OCI-LY7 (cell line): ENCODE data around the gene AARSD1. TPM values are rescaled to one million over a fixed set of nuclear protein-coding genes. Genes with fewer than 3 reads are reported as not detected.
A peak's percentile ranks its signal among the peaks of the same experiment; 100 is the strongest.
"Not testable (repeated sequence)": the region's sequence is repeated elsewhere in the genome, so short reads cannot be mapped to it uniquely, and the experiment has no call there.

Source experiments
- BruUV-seq: library from RNA; stranded (reverse); fragments of 400-500 nt; replicated peaks from 2 replicates; lab custom pipeline; 2021; lab: Mats Ljungman, UMichigan
- CTCF ChIA-PET: fragments of 300-600 bp; sonication (Branson Sonifier 250); formaldehyde crosslinking; loops from one replicate; lab custom pipeline; 2022; ENCODE audit warnings: antibody characterized with exemption; ENCODE audit not compliant: unreplicated experiment; lab: Charles Lee
- POLR2A ChIA-PET: fragments of 300-600 bp; sonication (Branson Sonifier 250); formaldehyde crosslinking; loops from one replicate; lab custom pipeline; 2022; ENCODE audit warnings: antibody characterized with exemption; lab: Charles Lee
- DNase-seq: peaks from one replicate; pipeline ENCODE4 v3.0.0-alpha.2; 2015; ENCODE audit warnings: low spot score
- H2AFZ ChIP-seq: fragments of 200-600 bp; sonication (generic), shearing (Covaris generic); 2 replicates; pipeline ENCODE4 v1.6.1; 2014; ENCODE audit warnings: mild to moderate bottlenecking, antibody characterized with exemption, low read length, moderate library complexity
- H3K27ac ChIP-seq: fragments of 200-600 bp; sonication (generic); 2 replicates; pipeline ENCODE4 v1.5.1; 2014; ENCODE audit warnings: mixed run types, low read depth, mild to moderate bottlenecking, moderate library complexity, low read length, inconsistent platforms; ENCODE audit not compliant: poor library complexity, severe bottlenecking
- H3K36me3 ChIP-seq: fragments of 200-600 bp; sonication (generic); 2 replicates; pipeline ENCODE4 v1.6.1; 2014; ENCODE audit warnings: mild to moderate bottlenecking, antibody characterized with exemption, low read length, moderate library complexity, mixed read lengths; ENCODE audit not compliant: insufficient read depth
- H3K4me1 ChIP-seq: fragments of 200-600 bp; sonication (generic); 2 replicates; pipeline ENCODE4 v1.5.1; 2014; ENCODE audit warnings: mild to moderate bottlenecking, low read length; ENCODE audit not compliant: insufficient read depth, poor library complexity, severe bottlenecking
- H3K4me2 ChIP-seq: fragments of 200-600 bp; sonication (generic); 2 replicates; pipeline ENCODE4 v1.6.1; 2014; ENCODE audit warnings: mild to moderate bottlenecking, low read length
- H3K4me3 ChIP-seq: fragments of 200-600 bp; sonication (generic); 2 replicates; pipeline ENCODE4 v1.5.1; 2014; ENCODE audit warnings: mild to moderate bottlenecking, low read depth, low read length; ENCODE audit not compliant: poor library complexity, severe bottlenecking
- H3K79me2 ChIP-seq: fragments of 200-600 bp; sonication (generic); 2 replicates; pipeline ENCODE4 v1.6.1; 2016; ENCODE audit warnings: low read depth, mild to moderate bottlenecking, low read length, moderate library complexity, mixed read lengths; ENCODE audit not compliant: insufficient read depth
- H3K9me2 ChIP-seq: fragments of 200-600 bp; sonication (generic); 2 replicates; pipeline ENCODE4 v1.6.1; 2016; ENCODE audit warnings: mild to moderate bottlenecking, low read length, mixed read lengths; ENCODE audit not compliant: insufficient read depth
- H3K9me3 ChIP-seq: fragments of 200-600 bp; sonication (generic); 2 replicates; pipeline ENCODE4 v1.6.1; 2014; ENCODE audit warnings: mild to moderate bottlenecking, mixed run types, low read length, mixed read lengths
- H4K20me1 ChIP-seq: fragments of 200-600 bp; sonication (generic); 2 replicates; pipeline ENCODE4 v1.6.1; 2014; ENCODE audit warnings: mild to moderate bottlenecking, antibody characterized with exemption, low read length, moderate library complexity, mixed read lengths; ENCODE audit not compliant: insufficient read depth
- EZH2phosphoT487 ChIP-seq: fragments of 200-600 bp; sonication (generic); IDR thresholded peaks from 2 replicates; pipeline ENCODE4 v1.6.1; 2018; ENCODE audit warnings: low read depth, borderline replicate concordance, mild to moderate bottlenecking, mixed run types, antibody characterized with exemption, low read length, moderate library complexity, mixed read lengths
- intact Hi-C: fragments of 100-400 bp; cut with micrococcal nuclease; formaldehyde crosslinking; loops from one replicate; pipeline ENCODE4 v1.10.0; 2022; ENCODE audit not compliant: unreplicated experiment
- total RNA-seq, 2 experiments: library from RNA; depleted of rRNA in 1 of 2; stranded (reverse); fragments of >200 nt in 1 of 2; shearing (Covaris generic) in 1 of 2; gene quantifications; 2 replicates each; pipeline ENCODE4 v1.2.3, GENCODE V29; 2014 to 2022
- TF ChIP-seq, protein P1 (sequence below): fragments of 200-600 bp; sonication (generic); conservative IDR thresholded peaks from 2 replicates; pipeline ENCODE4 v1.5.1; 2014; ENCODE audit warnings: mild to moderate bottlenecking, antibody characterized with exemption, low read length, moderate library complexity, mixed read lengths

The AARSD1 gene
- total RNA-seq, 2 experiments from 2014 or later: 26.9 to 31.7 TPM

DNA sequence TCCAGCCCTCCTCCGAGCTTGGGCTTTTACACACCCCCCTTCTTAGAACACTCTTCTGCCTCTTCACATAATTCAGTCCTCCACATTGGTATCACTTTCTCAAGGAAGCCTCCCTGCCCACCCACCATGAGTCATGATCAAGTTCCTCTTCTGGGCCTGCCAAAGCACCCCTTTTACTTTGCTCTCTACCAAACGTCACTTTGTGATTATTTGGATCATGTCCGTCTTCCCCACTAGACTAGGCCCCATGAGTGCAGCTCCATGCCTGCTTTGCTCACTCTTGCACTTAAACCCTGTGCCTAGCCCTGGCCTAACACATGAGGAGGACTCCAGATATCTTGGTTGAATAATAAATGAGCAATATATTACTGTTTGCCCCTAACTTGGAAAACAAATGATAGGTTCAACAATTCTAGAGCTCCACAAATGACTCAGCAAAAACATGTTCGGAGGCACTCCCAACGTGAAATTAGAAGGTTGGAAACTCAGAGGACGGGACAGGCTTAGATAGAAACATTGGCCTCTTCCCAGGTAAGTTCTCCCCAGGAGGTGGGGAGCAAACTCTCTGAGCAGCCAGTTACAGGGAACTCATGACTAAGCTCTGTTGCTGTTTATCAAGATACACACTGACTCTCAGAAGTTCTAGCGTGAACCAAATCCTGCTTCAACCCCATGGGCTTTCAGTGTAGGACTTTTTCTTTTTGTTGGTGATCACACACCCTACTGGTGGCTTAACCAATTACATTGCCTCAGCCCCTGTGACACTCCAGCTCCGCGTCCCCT is 35.3 kb downstream of the AARSD1 start:
- H3K27ac ChIP-seq: peak overlapping the region; percentile 10
- no TSS peak for BruUV-seq
- intact Hi-C loops: loop anchor here (1.0 to 2.0 kb wide), 3 partner anchors 86 to 109 kb away; partner anchors contain the start of gene BECN1

DNA sequence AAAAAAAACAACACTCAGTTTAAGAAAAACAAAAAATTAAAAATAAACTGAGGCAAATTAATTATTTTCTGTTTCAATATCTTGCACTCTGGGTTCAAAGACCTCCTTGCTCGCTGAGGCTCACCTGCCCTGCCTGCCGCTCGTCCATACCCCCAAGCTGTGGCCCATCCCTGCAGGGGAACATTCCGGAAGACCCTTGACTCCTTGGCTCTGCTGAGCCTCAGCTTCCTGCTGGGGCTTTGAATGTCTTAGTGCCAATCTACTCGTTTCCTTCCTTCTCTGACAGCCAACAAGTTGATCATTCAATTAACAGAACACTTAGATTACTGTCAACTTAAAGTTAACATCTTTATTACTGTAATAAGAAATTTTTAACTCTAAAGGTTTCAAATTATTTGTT is 39.4 kb downstream of the AARSD1 start:
- Histone ChIP-seq H2AFZ (0 out of 2 replicates have a peak overlapping the region, but pooled peaks have one; percentile 13), H4K20me1 (no peaks in the 10 kb centered on the region), H3K9me3 (no peaks in the 10 kb centered on the region), H3K27ac (no peak overlapping the region), H3K4me2 (no peak overlapping the region), H3K4me3 (no peak overlapping the region), H3K36me3 (no peaks in the 10 kb centered on the region), H3K79me2 (no peaks in the 10 kb centered on the region), H3K9me2 (no peaks in the 10 kb centered on the region), H3K4me1 (peaks cover 34% of the 10 kb centered on the region)
- no peak for TF ChIP-seq EZH2phosphoT487
- TF ChIP-seq, protein P1, sequence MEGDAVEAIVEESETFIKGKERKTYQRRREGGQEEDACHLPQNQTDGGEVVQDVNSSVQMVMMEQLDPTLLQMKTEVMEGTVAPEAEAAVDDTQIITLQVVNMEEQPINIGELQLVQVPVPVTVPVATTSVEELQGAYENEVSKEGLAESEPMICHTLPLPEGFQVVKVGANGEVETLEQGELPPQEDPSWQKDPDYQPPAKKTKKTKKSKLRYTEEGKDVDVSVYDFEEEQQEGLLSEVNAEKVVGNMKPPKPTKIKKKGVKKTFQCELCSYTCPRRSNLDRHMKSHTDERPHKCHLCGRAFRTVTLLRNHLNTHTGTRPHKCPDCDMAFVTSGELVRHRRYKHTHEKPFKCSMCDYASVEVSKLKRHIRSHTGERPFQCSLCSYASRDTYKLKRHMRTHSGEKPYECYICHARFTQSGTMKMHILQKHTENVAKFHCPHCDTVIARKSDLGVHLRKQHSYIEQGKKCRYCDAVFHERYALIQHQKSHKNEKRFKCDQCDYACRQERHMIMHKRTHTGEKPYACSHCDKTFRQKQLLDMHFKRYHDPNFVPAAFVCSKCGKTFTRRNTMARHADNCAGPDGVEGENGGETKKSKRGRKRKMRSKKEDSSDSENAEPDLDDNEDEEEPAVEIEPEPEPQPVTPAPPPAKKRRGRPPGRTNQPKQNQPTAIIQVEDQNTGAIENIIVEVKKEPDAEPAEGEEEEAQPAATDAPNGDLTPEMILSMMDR: no peak
- ChIA-PET POLR2A (interaction anchor here (0.6 kb wide), 1 partner anchor 15 kb away, joined by 3 read pairs; no protein-coding TSS in a partner anchor), CTCF (no interaction called here)
- intact Hi-C loops: no loop called here
- BruUV-seq: no TSS peak
- no peak for DNase-seq

More for the DNA sequence above, 35.3 kb downstream of the AARSD1 start:
- H3K79me2 ChIP-seq: no peaks in the 10 kb centered on the region
- no peak overlapping the region for H3K4me3 ChIP-seq
- no peaks in the 10 kb centered on the region for H3K9me3 ChIP-seq
- no peaks in the 10 kb centered on the region for H3K36me3 ChIP-seq
- peak; percentile 87 for DNase-seq
- ChIA-PET CTCF (no interaction called here), POLR2A (interaction anchor here (0.6 kb wide), 1 partner anchor 53 kb away, joined by 3 read pairs; no protein-coding TSS in a partner anchor)
- TF ChIP-seq, protein P1: peak; percentile 91
- no peak for TF ChIP-seq EZH2phosphoT487
- no peaks in the 10 kb centered on the region for H3K9me2 ChIP-seq
- H2AFZ ChIP-seq: peak overlapping the region; percentile 86
- peaks cover 8% of the 10 kb centered on the region for H3K4me1 ChIP-seq
- H4K20me1 ChIP-seq: no peaks in the 10 kb centered on the region
- H3K4me2 ChIP-seq: peak overlapping the region; percentile 22; the same call in 1 of the 2 replicates

DNA sequence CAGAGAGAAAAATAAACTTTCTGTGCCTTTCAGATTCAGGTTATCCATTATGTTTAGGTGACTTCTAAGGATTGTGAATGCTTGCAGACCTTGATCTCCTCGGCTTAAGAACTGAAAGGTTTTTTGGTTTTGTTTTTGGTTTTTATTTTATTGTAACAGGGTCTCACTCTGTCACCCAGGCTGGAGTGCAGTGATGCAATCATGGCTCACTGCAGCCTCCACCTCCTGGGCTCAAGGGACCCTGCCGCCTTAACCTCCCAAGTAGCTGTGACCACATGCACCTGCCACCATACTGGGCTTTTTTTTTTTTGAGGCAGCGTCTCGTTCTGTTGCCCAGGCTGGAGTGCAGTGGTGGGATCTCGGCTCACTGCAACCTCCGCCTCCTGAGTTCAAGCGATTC is 40.8 kb downstream of the AARSD1 start:
- H3K36me3 ChIP-seq, H3K27ac ChIP-seq, H3K9me3 ChIP-seq, DNase-seq, CTCF ChIA-PET, H4K20me1 ChIP-seq, H3K79me2 ChIP-seq, H3K9me2 ChIP-seq, H3K4me3 ChIP-seq, intact Hi-C loops, BruUV-seq: not testable (repeated sequence)
- Histone ChIP-seq H3K4me1 (peaks cover 37% of the 10 kb centered on the region), H3K4me2 (peak overlapping the region; percentile 11; the same call in 1 of the 2 replicates), H2AFZ (peak overlapping the region; percentile 93; the same call in 1 of the 2 replicates)
- POLR2A ChIA-PET: interaction anchor here (0.6 kb wide), 1 partner anchor 21 kb away, joined by 4 read pairs; no protein-coding TSS in a partner anchor
